ENCODE data around the gene CBX7.

CBX7 gene

DNA sequence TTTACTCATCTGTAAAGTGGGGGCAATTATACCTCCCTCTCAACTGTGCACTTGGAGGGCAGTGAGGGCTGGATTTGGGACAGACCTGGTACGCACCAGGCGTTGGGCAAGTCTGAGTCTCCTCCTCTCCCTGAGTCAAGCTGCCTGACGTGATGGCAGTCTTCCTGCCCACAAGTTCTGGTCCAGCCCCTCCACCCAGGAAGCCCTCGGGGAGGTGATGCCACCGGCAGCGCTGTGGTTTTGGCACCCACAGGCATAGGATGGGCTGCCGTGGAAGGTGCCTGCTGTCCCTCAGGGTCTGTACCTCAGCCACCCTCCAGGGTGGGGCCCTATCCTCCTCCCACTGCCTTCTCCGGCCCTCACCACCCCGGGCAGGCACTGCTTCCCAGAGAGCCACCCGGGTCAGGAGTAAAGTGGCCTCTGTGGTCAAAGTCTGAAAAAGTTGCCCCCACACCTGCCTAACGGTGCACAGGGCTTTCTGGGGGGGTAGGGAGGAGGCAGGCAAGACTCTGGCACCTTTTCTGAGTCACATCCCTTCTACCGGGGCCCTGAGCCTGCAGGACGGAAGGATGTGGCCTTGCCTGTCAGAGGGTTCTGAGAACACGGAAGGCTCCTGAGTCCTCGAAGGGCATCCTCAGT is 61.9 kb downstream of the CBX7 start:
- H3K4me3 ChIP-seq (ENCODE audit: low read length): no peak overlapping the region
- no peak for DNase-seq (ENCODE audit: low read depth)
- TF ChIP-seq, protein P1, sequence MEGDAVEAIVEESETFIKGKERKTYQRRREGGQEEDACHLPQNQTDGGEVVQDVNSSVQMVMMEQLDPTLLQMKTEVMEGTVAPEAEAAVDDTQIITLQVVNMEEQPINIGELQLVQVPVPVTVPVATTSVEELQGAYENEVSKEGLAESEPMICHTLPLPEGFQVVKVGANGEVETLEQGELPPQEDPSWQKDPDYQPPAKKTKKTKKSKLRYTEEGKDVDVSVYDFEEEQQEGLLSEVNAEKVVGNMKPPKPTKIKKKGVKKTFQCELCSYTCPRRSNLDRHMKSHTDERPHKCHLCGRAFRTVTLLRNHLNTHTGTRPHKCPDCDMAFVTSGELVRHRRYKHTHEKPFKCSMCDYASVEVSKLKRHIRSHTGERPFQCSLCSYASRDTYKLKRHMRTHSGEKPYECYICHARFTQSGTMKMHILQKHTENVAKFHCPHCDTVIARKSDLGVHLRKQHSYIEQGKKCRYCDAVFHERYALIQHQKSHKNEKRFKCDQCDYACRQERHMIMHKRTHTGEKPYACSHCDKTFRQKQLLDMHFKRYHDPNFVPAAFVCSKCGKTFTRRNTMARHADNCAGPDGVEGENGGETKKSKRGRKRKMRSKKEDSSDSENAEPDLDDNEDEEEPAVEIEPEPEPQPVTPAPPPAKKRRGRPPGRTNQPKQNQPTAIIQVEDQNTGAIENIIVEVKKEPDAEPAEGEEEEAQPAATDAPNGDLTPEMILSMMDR (conservative IDR thresholded peaks at IDR 0.05; ENCODE audit: low read depth, low read length): no peak

DNA sequence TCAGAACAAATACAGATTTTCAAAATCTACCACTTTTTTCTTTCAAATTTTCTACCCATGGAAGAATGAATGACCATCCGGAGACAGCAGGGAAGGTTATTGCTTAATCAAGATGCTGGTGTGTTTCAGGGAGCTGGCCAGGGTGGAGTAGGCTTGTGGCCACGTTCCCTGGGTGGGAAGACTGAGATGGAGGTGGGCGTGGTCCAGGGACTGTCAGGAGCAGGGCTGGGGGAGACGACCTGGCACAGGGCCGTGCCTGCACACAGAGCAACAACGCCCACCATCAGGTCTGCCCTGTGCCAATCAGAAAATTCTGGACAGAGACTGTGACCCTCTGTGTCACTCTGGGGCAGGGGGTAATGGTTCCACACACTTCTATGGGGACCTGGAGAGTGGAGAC is 62.6 kb downstream of the CBX7 start:
- DNase-seq (ENCODE audit: low read depth): no peak
- TF ChIP-seq, protein P1 (conservative IDR thresholded peaks at IDR 0.05; ENCODE audit: low read depth, low read length): no peak
- no peak overlapping the region for H3K4me3 ChIP-seq (ENCODE audit: low read length)

GRCh38 chr22:39088685-39089032 is 63.8 kb downstream of the CBX7 start:
- no peak for DNase-seq (ENCODE audit: low read depth)
- no peak overlapping the region for H3K4me3 ChIP-seq (ENCODE audit: low read length)

GRCh38 chr22:39087881-39088684 is 64.4 kb downstream of the CBX7 start:
- no peak for DNase-seq (ENCODE audit: low read depth)
- no peak overlapping the region for H3K4me3 ChIP-seq (ENCODE audit: low read length)
- TF ChIP-seq, protein P1 (conservative IDR thresholded peaks at IDR 0.05; ENCODE audit: low read depth, low read length): no peak

More at GRCh38 chr22:39088685-39089032, 63.8 kb downstream of the CBX7 start:
- TF ChIP-seq, protein P1 (conservative IDR thresholded peaks at IDR 0.05; ENCODE audit: low read depth, low read length): no peak

DNA sequence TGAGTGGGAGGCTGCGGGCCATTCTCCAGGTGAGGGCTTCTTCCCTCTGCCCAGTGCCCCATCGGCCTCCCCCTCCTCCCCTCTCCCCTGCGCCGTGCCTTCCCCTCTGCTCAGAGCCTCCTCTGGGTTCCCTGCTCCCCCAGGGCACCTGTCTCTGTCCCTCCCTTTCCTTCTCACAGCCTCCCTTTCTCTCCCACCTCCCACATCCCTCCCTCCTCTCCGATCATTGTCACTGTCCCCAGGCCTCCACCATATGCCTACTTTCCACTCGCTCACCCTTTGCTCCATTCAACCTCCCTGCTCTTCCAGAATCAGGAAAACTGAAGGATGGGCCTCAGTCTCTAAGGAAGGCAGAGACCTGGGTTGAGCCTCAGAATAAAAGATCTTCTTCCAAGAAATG is 65.4 kb downstream of the CBX7 start:
- TF ChIP-seq, protein P1 (conservative IDR thresholded peaks at IDR 0.05; ENCODE audit: low read depth, low read length): no peak
- DNase-seq (ENCODE audit: low read depth): no peak
- H3K4me3 ChIP-seq (ENCODE audit: low read length): no peak overlapping the region

DNA sequence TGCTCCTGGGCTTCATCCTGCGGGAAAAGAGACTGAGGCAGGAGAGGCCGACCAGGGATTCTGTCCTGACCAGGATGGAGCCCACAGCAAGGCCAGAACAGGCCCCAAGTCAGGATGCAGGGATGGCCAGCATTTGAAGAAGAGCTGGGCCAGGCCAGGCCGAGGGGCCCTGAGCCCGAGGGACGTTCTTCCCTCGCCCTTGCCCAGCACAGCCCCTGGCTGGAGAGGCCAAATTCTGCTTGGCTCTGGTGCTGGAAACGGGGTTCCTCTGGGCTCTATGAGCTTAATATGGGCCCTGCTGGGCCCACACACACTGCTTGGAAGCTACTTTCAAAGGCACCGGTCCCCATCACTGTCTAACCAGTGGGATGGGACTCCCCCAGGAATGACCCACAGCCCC is 67.8 kb downstream of the CBX7 start:
- TF ChIP-seq, protein P1 (conservative IDR thresholded peaks at IDR 0.05; ENCODE audit: low read depth, low read length): no peak
- DNase-seq (ENCODE audit: low read depth): no peak
- H3K4me3 ChIP-seq (ENCODE audit: low read length): no peak overlapping the region
